BJ (cell line): ENCODE measurements around the gene LRIG1. TPM values are rescaled to one million over a fixed set of nuclear protein-coding genes. Genes with fewer than 3 reads are reported as not detected.

ENCODE experiments used
- CTCF ChIA-PET: fragments of 350-600 bp; formaldehyde crosslinking; extraction: SDS; loops from one replicate; lab custom pipeline; 2021; ENCODE audit warnings: antibody characterized with exemption, inconsistent platforms; lab: Yijun Ruan, JAX
- POLR2A ChIA-PET: fragments of 300-600 bp; sonication (Branson Sonifier 250); formaldehyde crosslinking; extraction: SDS; loops from one replicate; lab custom pipeline; 2021; ENCODE audit warnings: antibody characterized with exemption; lab: Charles Lee
- DNase-seq: peaks from one replicate; pipeline ENCODE4 v3.0.0-alpha.2; 2011; ENCODE audit warnings: low read depth
- H3K27me3 ChIP-seq: 2 replicates; pipeline ENCODE4 v1.6.0; 2011; ENCODE audit warnings: low read length; ENCODE audit not compliant: control insufficient read depth, insufficient read depth
- H3K36me3 ChIP-seq: 2 replicates; pipeline ENCODE4 v1.5.1; 2011; ENCODE audit warnings: low read length; ENCODE audit not compliant: control insufficient read depth, insufficient read depth
- H3K4me3 ChIP-seq: 2 replicates; pipeline ENCODE4 v1.5.1; 2011; ENCODE audit warnings: low read depth, mild to moderate bottlenecking, control low read depth, low read length
- polyA plus RNA-seq: library from polyadenylated mRNA; depleted of rRNA; stranded (reverse); fragments of >200 nt; gene quantifications from 2 replicates; pipeline ENCODE4 v1.2.3, GENCODE V29; 2011
- TF ChIP-seq, protein P1 (sequence below): IDR thresholded peaks from 2 replicates; pipeline ENCODE4 v1.5.1; 2011; ENCODE audit warnings: low read depth, mild to moderate bottlenecking, control low read depth, inconsistent platforms, low read length, moderate library complexity; ENCODE audit not compliant: insufficient read depth

Gene LRIG1
- polyA plus RNA-seq, 1 experiment: 13.0 TPM

DNA sequence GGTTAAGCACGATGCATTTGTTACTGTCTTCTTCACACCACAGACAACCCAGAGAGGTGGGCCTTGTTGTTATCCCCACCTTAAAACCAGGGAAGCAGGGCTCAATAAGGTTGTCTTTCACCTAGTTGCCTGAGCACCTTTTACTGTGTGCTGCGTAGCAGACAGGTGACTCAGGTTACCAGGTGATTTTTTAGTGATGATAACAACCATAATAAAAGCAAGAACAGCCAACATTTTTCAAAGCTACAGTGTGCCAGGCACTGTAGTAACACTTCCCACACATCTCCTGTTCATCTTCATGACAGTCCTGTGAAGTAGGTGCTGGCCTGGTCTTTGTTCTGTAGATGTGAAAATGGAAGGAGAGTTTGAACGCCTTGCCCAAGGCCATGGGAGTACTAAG is 147.8 kb downstream of the LRIG1 start:
- TF ChIP-seq, protein P1, sequence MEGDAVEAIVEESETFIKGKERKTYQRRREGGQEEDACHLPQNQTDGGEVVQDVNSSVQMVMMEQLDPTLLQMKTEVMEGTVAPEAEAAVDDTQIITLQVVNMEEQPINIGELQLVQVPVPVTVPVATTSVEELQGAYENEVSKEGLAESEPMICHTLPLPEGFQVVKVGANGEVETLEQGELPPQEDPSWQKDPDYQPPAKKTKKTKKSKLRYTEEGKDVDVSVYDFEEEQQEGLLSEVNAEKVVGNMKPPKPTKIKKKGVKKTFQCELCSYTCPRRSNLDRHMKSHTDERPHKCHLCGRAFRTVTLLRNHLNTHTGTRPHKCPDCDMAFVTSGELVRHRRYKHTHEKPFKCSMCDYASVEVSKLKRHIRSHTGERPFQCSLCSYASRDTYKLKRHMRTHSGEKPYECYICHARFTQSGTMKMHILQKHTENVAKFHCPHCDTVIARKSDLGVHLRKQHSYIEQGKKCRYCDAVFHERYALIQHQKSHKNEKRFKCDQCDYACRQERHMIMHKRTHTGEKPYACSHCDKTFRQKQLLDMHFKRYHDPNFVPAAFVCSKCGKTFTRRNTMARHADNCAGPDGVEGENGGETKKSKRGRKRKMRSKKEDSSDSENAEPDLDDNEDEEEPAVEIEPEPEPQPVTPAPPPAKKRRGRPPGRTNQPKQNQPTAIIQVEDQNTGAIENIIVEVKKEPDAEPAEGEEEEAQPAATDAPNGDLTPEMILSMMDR: no peak
- H3K27me3 ChIP-seq: no peaks in the 10 kb centered on the region
- no peak for DNase-seq
- POLR2A ChIA-PET: no interaction called here
- CTCF ChIA-PET: interaction anchor here (0.7 to 1.3 kb wide), 2 partner anchors 8 to 469 kb away, joined by 3 to 4 read pairs; no protein-coding TSS in a partner anchor
- no peaks in the 10 kb centered on the region for H3K36me3 ChIP-seq
- H3K4me3 ChIP-seq: no peak overlapping the region

DNA sequence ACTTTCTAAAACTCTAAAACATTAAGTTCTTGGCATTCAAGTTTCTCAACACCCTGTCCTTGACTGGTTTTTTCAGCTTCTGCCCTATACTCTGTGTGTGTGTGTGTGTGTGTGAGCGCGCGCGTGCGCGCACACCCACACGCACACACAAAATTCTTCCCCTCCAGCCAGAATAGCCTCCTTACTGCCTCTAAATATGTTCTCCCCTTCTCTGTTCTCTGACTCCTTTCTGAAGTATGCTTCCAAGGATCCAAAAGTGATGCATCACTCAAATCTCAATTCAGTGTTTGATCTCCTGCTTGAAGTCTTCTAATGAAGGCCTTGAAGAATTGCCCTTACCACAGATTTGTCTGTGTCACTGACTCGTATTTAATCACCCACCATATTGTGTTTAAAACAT is 150.2 kb downstream of the LRIG1 start:
- H3K36me3 ChIP-seq: no peaks in the 10 kb centered on the region
- CTCF ChIA-PET: no interaction called here
- H3K4me3 ChIP-seq: no peak overlapping the region
- TF ChIP-seq, protein P1: no peak
- POLR2A ChIA-PET: no interaction called here
- H3K27me3 ChIP-seq: no peaks in the 10 kb centered on the region
- no peak for DNase-seq

DNA sequence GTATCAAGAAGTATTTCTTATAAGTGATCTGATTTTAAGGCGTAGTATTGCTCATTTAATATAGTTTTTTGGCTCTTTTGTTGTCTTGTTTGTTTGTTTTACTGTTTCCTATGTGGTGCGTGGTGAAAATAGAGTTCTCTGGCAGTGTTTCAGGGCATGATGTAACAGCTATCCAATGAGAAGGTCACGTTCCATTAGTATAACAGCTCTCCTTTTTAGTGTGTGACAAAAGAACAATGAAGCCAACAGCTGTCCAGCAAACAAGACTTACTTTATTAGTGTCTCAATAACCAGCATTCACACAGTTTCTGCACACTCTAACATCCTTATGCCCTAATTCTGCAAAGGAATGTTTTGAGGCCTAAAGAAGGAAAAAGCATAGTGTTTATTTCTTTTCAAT is 152.1 kb downstream of the LRIG1 start:
- TF ChIP-seq, protein P1: no peak
- H3K36me3 ChIP-seq: no peaks in the 10 kb centered on the region
- H3K4me3 ChIP-seq: no peak overlapping the region
- H3K27me3 ChIP-seq: no peaks in the 10 kb centered on the region
- no peak for DNase-seq
- POLR2A ChIA-PET: no interaction called here
- CTCF ChIA-PET: interaction anchor here (0.7 kb wide), 1 partner anchor 19 kb away, joined by 3 read pairs; no protein-coding TSS in a partner anchor

DNA sequence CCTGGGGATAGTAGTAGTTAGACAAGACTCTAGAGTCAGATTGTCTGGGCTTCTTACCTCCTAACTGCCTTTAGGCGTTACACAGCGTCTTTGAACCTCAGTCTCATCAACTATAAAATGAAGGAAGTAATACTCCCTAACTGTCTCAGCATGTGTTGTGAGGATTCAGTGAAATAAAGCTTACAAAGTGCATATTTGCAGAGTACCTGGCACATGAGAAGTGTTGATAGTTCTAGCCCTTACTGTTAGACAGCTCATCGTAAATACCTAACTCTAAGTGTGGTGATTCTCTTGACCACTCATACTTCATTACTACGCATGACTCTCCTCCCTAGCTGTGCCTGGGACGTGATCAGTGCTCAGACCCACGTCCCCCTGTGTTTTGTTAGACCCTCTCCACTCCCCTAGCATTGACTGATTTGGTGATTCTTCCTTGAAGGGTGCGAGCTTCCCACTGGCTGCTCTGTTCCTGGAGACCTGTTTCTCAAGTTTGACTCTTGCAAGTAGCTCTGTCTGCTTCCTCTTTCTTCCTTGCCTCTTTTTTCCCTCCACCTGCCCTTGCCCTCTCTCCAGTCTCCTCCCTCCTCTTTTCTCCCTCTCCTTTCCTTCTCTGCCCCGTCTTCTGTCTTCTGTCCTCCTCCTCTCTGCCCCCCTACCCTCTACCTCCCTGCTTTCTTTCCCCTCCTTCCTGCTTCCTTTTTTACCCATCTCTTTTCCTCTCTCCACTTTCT is 155.8 kb downstream of the LRIG1 start:
- ChIA-PET POLR2A (no interaction called here), CTCF (interaction anchor here (1.1 kb wide), 1 partner anchor 9 kb away, joined by 3 read pairs; no protein-coding TSS in a partner anchor)
- Histone ChIP-seq H3K27me3 (no peaks in the 10 kb centered on the region), H3K36me3 (no peaks in the 10 kb centered on the region), H3K4me3 (no peak overlapping the region)
- TF ChIP-seq, protein P1: no peak
- DNase-seq: no peak

DNA sequence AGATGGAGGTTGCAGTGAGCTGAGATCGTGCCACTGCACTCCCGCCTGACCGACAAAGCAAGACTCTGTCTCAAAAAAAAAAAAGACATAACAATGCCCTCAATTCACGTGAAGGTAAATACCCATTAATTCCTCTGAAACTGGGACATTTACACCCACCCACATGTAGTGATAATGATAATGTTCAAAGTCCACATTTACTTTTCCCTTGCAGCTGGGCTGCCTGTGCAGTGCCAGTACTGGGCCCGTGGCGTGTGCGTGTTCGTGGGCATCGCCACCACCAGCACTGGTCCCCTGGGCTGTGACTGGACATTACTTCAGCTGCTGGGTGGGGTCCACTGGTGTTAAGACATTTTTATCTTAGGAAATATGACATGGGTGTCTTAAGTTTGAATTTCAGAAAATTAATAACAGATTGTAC is 156.4 kb downstream of the LRIG1 start:
- no peak overlapping the region for H3K4me3 ChIP-seq
- DNase-seq: no peak
- TF ChIP-seq, protein P1: no peak
- no peaks in the 10 kb centered on the region for H3K27me3 ChIP-seq
- no peaks in the 10 kb centered on the region for H3K36me3 ChIP-seq
- POLR2A ChIA-PET: no interaction called here
- CTCF ChIA-PET: interaction anchor here (1.1 to 1.6 kb wide), 2 partner anchors 9 to 63 kb away, joined by 3 to 5 read pairs; no protein-coding TSS in a partner anchor
